GM19397 (cell line): ENCODE data around the gene EXD3.
"Not testable (repeated sequence)": the region's sequence is repeated elsewhere in the genome, so short reads cannot be mapped to it uniquely, and the experiment has no call there.

Experiments used
- ATAC-seq: cut with Tn5 transposase; IDR thresholded peaks from one replicate; pipeline ENCODE4 v1.9.1; 2021; ENCODE audit warnings: mild to moderate bottlenecking, moderate library complexity; ENCODE audit not compliant: unreplicated experiment

The EXD3 gene

GRCh38 chr9:137382444-137383080 lies 40.4 kb downstream of the EXD3 start:
- ATAC-seq = no peak

GRCh38 chr9:137381501-137382443 lies 41.2 kb downstream of the EXD3 start:
- no peak for ATAC-seq

- no peak for ATAC-seq
These were observed 42.4 kb downstream of the EXD3 start for GRCh38 chr9:137380606-137381005.

GRCh38 chr9:137380171-137380570 lies 42.8 kb downstream of the EXD3 start:
- no peak for ATAC-seq

DNA sequence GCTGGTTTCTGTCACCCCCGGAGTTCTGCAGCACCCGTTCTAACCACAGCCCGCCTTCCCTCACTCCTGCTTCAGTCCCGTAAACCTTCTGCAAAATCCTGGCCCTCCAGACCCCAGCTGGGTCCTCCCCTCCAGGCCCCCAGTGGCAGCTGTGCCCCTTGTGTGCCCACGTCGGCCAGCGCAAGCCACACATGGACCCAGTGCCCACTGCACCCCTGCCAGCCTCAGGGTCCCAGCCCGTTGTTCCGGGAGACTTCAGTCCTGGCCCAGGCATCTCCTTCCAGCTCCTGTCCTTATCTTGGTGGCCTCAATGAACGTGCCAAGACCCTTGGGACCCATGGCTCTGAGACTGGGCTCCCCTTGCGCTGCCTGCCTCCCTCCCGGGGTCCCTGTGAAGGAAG lies 43.2 kb downstream of the EXD3 start:
- no peak for ATAC-seq

DNA sequence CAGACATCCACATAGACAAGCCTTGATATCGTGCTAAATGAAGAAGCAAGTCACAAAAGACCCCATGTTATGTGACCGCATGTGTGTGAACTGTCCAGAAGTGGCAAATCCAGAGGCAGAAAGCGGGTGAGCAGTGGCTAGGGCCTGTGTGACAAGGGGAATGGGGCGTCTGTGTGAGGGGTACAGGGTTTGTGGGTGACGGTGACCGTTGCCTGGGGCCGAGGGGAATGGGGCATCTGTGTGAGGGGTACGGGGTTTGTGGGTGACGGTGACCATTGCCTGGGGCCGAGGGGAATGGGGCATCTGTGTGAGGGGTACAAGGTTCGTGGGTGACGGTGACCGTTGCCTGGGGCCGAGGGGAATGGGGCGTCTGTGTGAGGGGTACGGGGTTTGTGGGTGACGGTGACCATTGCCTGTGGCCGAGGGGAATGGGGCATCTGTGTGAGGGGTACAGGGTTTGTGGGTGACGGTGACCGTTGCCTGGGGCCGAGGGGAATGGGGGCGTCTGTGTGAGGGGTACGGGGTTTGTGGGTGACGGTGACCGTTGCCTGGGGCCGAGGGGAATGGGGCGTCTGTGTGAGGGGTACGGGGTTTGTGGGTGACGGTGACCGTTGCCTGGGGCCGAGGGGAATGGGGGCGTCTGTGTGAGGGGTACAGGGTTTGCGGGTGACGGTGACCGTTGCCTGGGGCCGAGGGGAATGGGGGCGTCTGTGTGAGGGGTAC lies 44.1 kb downstream of the EXD3 start:
- not testable (repeated sequence) for ATAC-seq

- no peak for ATAC-seq
These were observed 46.6 kb downstream of the EXD3 start for GRCh38 chr9:137376386-137376785.

DNA sequence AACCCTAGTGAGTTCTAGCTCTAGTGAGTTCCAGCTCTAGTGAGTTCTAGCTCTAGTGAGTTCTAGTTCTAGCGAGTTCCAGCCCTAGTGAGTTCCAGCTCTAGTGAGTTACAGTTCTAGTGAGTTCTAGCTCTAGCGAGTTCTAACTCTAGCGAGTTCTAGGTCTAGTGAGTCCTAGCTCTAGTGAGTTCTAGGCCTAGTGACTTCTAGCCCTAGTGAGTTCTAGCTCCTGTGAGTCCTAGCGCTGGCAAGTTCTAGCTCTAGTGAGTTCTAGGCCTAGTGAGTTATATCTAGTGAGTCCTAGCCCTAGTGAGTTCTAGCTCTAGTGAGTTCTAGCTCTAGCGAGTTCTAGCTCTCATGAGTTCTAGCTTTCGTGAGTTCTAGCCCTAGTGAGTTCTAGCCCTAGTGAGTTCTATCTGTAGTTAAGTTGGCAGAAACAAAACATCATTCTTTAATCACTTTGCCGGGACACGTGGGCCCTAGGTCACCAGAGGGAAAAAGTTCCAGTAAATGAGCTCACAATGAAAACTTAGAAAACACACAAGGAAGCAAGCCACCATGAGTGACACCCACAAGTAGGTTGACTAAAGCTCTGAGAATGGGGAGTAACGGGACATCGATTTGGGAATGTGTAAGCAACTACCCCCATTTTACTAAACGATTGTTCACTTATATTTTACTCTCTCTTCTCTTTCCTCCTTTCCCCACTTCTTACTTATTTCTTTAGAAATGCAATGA lies 47.5 kb downstream of the EXD3 start:
- no peak for ATAC-seq

DNA sequence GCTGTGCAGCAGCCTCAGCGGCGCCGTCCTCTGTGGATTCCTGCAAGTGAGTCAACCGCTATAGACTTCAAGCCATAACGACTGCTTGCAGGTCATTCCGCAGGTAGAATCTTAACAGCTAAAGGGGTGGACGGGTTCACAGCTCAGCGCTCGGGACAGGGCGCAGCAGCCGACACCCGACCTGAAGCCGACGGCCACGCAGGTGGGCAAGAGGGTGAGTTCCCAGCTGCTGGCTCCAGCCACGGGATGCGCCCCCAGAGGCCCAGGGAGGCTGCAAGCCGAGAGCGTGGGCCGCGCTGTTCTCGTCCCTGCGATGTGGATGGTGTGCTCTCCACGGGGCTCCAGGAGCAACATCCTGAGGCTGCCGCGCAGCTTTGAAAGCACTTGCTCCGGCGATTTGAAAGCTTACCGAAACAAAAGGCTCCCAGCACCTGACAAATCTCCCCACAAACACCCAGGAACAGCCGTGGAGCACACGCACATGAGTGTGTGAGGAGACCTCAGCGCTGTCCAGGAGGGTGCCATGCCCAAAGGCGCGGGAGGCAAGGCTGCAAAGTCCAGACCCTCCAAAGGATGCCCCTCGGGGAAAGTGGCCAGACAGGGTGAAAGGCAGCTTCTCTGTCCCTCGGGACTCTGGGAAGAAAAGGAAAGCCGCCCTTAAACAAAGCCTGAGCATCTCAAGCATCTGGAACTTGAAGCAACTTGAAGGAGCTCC lies 48.7 kb downstream of the EXD3 start:
- no peak for ATAC-seq

- no peak for ATAC-seq
These were observed 49.4 kb downstream of the EXD3 start for GRCh38 chr9:137373611-137373980.

- ATAC-seq = no peak
These were observed 50.0 kb downstream of the EXD3 start for GRCh38 chr9:137372693-137373610.

DNA sequence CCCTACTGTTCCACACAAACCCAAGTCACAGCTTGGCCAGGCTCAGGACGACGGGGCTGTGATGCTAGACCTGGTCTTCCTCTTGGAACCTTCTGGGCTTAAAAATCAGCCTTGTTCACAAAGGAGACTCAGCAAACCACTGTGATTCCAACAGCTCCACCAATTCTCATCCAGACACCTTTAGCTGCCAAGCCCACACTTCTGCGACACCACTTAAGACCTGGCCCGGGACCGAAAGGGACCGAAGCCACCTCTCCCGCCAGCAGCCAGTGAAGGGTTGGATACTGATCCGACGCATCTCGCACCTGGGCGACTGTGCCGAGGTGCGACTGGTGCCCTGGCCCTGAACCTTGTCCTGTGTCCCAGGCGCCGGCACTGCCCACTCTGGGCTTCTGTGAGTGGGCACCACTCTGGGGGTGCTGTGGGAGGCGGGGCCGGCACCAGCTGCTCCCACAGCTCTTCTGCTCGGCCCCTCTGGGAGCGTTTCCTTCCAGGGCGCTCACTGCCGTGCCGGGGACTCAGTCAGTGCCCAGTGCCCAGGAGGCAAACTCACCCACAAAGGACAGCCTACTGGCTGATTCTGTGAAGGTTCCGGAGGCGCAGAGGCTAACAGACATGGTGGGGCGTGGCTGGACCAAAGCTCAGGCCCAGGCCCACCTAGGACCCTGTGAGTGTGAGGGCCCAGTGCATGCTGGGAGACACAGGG lies 50.9 kb downstream of the EXD3 start:
- ATAC-seq = no peak

GRCh38 chr9:137371521-137371941 lies 51.4 kb downstream of the EXD3 start:
- no peak for ATAC-seq

GRCh38 chr9:137370865-137371520 lies 52.0 kb downstream of the EXD3 start:
- no peak for ATAC-seq

GRCh38 chr9:137369911-137370764 lies 52.8 kb downstream of the EXD3 start:
- ATAC-seq = no peak

GRCh38 chr9:137369061-137369787 lies 53.7 kb downstream of the EXD3 start:
- ATAC-seq = no peak
